ENCODE data around the gene SLAMF6. TPM values are rescaled to one million over a fixed set of nuclear protein-coding genes. Genes with fewer than 3 reads are reported as not detected.

The SLAMF6 gene
- total RNA-seq, 1 experiment from 2014 or later = not detected

DNA sequence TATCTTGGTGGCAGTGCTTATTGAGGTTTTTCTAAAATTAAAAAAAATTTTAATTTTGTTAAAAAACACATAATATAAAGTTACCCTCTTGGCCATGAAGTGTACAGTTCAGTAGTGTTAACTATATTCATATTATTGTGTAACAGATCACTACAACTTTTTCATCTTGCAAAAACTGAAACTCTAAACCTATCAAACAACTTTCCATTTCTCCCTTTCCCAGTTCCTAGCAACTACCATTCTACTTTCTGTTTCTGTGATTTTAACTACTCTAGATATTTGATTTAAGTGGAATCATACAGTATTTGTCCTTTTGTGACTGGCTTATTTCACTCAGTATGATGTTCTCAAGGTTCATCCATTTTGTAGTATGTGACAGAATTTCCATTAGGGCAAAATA lies 55.5 kb downstream of the SLAMF6 start:
- DNase-seq (ENCODE audit: low read depth) = no peak

DNA sequence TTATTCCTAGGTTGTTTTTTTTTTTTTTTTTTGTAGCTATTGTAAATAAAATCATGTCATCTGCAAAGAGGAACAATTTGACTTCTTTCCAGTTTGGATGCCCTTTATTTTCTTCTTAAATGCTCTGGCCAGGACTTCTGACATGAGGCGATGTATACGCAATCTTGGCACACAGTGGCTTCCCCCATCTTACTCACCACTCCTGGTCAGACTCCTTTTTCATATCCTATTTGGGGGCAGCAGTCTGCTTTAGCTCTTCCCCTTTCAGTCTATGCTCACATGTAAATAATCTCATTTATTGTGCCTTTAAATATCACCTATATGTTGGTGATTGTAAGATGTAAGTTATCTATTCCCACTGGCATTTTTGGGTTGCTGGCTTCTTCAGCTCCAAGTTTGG lies 56.1 kb downstream of the SLAMF6 start:
- no peak for DNase-seq (ENCODE audit: low read depth)

DNA sequence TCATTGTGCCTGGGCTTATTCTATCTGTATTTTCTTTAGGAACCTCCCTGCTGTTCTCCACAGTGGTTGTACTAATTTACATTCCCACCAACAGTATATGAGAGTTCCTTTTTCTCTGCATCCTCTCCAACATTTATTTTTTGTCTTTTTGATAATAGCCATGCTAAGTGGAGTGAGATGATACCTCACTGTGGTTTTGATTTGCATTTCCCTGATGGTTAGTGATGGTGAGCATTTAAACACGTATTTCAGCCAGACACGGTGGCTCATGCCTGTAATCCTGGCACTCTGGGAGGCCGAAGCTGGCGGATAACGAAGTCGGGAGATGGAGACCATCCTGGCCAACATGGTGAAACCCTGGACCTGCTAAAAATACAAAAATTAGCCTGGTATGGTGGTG lies 57.9 kb downstream of the SLAMF6 start:
- no peak for DNase-seq (ENCODE audit: low read depth)

DNA sequence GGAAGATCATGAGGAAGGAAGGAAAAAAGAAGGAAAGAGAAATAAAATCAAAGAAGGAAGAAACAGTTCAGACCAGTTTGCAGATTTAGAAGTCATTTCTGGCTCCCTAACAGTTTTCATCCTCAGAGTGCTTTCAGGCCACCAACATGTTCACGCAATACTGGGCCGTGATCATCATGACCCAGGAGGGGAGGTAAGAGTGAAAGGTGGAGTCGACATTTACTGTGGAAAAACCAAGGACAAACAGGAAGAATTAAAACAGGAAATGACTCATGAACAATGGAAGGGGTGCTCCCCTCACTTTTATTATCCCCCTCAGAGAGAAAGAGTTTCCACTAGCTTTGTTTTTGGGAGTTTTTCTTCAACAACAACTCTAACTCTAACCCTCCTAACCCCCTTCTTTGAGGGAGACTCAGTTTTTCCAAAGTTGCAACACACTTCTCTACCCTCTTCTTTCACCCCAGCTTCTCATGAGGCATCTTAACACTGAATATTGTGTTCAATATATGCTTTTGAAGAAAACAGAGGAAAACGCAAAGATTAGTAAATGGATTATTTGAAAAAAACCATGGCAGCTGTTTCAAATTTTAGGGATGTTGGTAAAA lies 62.3 kb downstream of the SLAMF6 start:
- peak; percentile 30 for DNase-seq (ENCODE audit: low read depth)

DNA sequence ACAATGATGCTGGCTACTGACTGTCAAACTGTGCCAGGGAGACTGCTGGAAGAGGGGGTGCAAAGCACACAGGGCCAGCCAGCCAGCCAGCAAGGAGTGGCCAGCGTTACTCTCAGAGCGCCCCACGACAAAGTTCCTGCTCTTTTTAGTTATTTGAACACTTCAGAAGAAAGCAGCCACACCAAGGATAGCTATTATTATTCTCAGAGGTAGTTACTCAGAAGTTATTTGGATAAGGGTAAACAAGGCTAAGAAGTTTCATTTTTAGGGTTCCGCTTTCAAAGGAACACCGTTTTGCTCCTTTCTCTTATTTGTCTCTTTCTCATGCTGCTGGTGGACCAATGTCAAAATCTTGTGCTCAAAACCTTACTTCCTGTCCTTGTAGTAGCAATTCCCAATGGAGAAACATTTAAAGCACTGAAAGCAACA lies 62.8 kb downstream of the SLAMF6 start:
- DNase-seq (ENCODE audit: low read depth) = no peak

DNA sequence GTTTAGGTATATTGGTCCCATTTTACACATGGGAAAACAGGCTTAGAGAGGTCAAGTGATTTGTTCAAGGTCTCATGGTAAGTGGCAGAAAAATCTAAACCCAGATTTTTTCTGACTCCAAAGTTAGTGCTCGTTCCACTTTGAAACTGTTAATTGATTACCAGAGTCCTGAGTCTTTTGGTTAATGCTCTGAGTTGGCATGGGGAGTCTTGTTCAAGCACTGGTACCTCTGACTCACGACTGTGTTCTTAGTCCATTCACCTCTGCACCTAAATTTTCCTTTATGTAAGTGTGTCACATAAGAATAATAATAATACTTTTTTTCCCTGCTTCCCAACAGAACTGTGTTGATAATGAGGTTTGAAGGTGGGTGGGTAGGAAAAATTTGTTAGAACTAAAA lies 63.4 kb downstream of the SLAMF6 start:
- DNase-seq (ENCODE audit: low read depth) = no peak

DNA sequence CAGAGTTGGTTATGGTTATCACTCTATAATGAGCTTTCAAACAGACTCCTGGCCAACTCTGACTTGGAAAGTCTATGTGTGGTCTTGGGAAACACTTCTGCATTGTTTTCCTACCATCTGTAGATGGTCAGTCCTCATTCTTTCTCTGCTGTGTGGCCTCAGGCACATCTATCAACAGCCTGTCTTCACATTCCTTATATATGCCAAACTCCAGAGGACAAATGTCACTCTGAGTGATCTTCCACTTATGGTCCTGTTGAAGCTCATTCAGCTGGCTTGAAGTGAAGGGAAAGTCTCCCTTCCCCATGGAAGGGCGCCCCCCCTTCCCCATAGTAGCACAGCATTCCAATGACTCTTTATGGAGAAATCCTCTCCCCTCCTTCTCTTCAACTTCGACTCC lies 64.0 kb downstream of the SLAMF6 start:
- no peak for DNase-seq (ENCODE audit: low read depth)

DNA sequence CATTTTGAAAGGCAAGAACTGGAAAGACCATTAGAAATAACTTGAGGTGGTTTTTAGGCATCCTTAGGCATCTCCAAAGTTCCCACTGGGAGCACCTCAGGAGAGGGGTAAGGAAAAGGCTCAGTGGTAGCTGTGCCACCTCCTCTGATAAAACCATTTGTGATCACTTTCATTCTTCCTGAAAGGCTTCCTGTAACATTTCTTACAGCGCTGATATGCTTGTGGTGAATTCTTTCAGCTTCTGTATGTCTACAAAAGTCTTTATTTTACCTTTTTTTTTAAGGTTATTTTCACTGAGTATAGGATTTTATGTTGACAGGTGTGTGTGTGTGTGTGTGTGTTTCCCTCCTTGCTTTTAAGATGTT lies 67.9 kb downstream of the SLAMF6 start:
- DNase-seq (ENCODE audit: low read depth) = no peak

DNA sequence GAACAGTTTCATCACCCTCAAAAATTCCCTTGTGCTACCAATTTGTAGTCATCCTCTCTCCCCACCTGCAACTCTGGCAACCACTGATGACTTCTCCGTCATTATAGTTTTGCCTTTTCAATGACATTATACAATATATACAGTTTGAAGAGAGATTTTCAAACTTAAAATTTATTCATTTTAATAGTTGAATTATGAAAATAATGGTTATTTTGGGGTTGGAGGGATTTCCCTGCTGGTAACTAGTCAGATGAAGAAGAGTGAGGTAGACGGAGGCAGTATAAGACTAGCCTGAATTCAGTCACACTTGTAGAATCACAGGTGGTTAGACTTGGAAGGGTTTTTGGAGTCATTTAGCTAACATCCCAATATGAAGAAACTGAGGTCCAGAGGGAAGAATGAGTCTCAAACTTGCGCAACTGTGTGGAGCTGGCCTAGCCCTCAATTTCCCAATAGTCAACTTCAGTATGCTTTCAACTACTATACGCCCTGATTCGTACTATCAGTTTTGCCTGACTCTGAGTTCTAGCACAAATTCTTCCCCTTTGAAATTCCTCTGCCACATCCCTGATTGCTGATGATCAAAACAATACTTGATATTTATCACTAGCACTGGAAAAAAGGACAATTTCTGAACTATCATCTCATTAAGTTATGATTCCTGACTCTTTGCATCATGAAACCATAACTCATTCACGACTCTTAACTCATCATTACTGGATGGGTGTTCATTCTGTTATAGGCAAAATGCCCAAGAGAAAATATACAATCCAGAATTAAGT lies 68.5 kb downstream of the SLAMF6 start:
- DNase-seq (ENCODE audit: low read depth) = no peak

DNA sequence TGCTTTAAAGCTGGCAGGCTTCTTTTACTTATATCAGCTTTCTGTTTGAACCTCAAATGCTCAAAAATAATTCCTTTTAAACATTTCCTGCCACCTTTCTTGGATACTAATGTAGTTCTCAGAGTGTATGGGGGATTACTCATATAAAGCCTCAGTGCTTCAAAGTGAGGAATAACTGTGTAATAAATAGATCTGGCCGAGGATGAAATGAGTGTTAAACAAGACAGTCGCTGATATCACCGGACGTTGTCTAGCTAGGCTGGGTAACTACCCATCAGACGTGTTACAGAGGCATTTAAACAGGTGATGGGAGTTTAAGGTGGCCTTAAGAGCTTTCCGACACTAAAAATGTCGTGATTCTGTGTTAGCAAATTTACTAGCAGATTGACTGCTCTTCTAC lies 69.6 kb downstream of the SLAMF6 start:
- DNase-seq (ENCODE audit: low read depth) = no peak

DNA sequence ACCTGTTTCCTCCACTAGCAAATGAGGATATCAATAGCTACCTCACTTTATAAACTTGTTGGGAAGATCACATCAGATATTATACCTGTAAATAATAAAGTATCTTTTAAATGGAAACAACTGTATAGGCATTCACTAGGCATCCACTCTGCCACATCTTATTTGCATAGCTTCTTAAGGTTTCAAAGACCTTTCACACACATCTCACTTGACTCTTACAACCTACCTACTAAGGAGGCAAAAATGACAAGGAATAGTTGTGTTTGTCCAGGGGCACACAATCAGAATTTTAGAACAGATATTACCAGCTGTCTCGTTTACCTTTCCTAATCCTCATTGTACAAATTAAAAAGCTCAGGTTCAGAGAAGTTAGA lies 71.2 kb downstream of the SLAMF6 start:
- no peak for DNase-seq (ENCODE audit: low read depth)

DNA sequence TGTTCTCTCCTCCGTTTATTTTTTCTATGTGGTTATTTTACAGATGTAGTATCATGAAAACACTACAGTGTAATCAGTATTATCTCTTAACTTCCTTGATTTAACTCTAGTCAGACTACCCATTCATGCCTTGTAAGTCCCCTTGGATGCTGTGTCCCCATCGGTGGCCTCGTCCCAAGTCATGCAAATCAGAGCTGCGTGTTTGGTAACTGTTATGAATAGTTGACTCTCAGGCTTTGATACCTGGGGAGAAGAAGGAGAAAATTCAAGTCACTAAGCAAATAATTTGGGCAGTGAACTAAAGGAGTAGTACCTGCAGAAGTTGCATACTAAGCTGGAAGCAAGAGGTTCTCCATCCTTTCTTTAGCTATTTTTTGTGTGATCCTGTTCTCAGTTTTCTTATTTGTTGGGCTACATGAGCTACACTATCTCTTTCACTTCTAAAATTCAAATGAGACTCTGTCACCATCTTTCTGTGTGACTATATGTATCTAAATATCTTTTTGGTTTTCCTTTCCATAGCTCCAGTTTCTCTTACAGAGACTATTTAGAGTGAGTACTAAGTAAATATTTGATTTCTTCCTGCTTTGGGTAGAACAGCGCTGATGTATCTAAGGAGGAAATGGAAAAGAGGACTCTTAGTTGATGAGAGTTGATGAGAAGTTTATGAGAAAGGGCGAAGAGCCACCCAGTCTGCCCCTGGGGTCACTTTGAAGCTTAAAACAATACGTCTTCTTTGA lies 71.8 kb downstream of the SLAMF6 start:
- no peak for DNase-seq (ENCODE audit: low read depth)

DNA sequence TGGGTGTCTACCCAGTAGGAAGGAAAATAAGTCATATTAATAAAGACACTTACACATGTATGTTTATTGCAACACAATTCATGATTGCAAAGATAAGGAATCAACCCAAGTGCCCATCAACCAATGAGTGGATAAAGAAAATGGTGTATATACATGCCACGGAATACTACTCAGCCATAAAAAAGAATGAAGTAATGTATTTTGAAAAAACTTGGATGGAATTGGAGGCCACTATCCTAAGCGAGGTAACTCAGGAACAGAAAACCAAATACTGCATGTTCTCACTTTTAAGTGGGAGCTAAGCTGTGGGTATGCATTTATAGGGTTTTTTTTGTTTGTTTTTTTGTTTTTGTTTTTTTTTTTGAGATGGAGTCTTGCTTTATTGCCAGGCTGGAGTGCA lies 73.6 kb downstream of the SLAMF6 start:
- DNase-seq (ENCODE audit: low read depth) = no peak

DNA sequence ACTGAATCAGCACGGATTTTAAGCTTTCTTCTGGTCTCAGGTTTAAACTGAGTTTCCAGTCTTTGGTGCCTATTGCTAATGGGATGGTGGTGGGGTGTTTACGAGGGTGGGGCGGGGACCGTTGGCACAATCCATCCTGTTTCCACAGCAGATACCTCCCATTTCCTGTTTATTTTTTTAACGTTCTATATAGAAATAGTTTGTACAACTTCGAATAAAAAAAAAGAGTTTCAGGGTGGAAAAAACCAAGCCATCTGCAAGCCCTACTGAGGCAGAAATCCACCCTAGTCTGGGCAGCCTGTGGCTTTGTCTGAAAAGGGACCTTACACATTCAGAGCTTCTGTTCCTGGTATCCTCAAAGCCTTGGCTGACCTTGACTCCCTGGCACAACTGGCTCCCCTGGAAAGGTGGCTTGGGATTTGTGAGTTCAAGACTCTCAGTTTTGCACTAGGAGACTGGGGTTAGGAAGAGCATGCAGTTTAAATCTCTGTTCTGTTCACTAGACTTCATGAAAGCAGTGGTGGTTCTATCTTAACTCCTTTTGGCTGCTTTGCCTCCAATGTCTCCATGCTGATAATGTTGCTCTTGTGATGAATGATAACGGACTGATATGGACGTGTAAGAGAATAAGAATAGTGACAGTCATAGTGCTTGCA lies 76.0 kb downstream of the SLAMF6 start:
- no peak for DNase-seq (ENCODE audit: low read depth)

DNA sequence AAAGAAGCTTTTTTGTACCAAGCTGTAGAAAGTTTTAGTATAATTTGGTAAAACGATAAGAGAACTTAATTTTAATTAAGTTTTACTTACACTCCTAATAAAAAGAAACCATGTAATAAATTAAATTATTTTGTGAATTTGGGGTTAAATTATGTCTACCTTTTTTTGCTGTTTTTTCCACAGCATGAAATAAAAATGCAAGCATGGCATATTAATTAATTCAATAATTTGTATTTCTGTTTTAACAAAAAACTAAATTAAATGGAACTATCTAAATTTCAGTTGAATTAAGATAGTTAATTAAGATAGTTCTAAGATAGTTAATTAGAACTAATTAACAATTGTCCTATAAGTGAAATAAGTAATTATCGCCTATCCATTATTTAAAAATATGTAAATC lies 83.3 kb downstream of the SLAMF6 start:
- no peak for DNase-seq (ENCODE audit: low read depth)

DNA sequence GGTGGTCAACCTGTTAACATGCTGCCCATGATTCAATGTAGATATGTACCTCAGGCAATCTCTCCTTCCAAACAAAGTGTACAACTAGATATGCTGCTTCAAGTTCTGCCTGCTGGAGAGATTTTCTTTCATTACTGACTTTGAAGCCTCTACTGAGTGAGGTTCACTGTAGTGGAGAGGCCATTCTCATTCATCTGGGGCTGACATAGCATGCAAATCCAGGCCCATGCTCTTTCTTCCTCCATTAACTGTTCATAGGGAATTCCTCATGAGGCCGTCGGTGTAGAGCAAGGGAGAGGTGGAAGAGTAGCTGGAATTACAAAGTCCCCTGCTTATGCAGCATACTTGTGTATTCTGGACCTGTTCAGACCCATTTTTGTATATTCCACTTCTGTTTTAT lies 84.1 kb downstream of the SLAMF6 start:
- DNase-seq (ENCODE audit: low read depth) = no peak

DNA sequence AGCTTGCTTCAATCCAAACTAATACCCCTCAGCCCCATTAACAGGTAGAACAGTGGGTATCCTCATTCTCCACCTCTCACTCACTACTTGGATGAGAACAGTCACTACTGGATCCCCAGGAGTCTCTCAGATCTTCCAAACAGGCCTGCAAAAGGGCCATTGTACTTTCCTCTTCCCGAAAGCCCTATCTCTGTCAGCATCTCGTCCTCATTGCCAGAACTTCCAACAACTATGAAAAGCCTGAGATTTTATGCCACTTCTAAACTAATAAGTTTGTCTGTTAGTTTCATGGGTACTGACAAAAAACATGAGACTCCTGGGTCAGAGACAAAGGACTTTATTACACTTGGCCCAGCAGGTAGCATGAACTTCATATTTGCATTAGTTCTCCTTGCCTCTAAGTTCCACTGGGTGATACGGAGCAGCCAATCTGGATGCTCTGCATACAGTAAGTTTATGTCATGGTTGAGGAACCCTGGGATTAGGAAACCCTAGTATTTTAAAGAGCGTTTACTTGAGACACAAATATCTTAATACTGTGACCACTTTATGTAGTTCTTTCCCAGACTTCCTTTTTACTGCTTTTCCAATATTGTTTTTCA lies 84.6 kb downstream of the SLAMF6 start:
- DNase-seq (ENCODE audit: low read depth) = no peak

DNA sequence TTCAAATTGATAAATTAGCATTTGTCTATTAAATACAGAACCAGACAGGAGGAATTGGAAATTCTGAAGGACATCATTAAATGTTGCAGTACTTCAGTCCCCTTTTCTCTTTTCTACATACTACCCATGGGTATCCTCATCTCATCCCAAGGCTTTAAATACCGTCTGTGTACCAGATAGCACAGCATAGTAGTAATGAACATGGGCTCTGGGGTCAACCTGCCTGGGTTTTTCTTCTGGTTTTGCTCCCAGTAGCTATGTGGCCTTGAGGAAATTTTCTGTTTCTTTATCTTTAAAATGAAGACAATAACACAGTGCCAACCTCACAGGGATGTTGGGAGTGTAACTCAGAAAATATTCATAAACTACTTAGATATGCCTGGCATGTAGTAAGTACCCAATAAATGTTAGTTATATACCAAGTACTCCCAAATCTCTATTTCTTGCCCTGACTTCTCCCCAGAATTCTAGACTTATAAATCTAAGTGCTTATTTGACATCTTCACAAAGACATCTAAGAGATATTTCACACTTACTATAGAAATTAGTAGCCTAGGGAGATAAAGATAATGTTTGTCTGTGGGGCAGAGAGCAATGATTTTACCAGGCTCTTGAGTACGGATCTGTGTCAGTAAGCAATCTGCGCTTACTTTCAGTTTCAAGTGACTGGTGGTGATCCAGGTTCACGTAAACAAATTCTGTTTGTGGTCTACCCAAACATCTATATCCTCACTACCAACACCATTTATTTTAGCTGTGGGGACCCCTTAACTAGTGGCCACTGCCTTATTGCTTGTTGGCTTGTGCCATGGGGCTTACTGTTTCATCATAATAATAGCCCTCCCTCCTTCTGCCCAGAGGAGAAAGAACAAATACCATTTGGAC lies 85.4 kb downstream of the SLAMF6 start:
- peak; percentile 19 for DNase-seq (ENCODE audit: low read depth)

DNA sequence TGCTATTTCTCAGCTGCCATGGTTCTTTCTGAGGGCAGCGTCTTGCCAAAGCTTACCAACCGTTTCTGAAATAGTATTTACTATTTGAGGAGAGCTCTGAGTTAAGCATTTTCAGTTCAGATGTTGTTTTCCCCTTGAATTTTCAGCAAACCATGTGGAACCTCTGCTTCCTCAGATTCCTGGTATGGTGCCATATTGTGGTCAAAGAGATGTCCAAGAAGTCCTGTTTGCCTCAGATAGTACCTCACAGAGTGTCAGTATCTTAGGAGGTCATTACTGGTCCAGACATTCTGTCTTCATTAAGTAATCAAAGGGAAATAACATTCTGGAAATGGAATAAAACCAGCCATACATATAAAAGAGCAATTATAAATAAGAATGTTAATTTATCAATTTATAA lies 86.1 kb downstream of the SLAMF6 start:
- peak; percentile 14 for DNase-seq (ENCODE audit: low read depth)
